Type B pancreatic cell (in vitro differentiated cells): Measurements from ENCODE around the gene ENAH. TPM values are rescaled to one million over a fixed set of nuclear protein-coding genes. Genes with fewer than 3 reads are reported as not detected.

Source experiments
- DNase-seq: peaks from one replicate; pipeline ENCODE4 v3.0.0; 2021; ENCODE audit warnings: mixed read lengths; ENCODE audit not compliant: unreplicated experiment; ENCODE audit errors: extremely low spot score
- H3K27ac Mint-ChIP-seq: 2 replicates; pipeline ENCODE4 v1.8.0; 2021; ENCODE audit warnings: mild to moderate bottlenecking, mixed read lengths
- H3K27me3 Mint-ChIP-seq: 2 replicates; pipeline ENCODE4 v1.8.0; 2021; ENCODE audit warnings: mixed read lengths
- H3K36me3 Mint-ChIP-seq: 2 replicates; pipeline ENCODE4 v1.8.0; 2021; ENCODE audit warnings: mixed read lengths
- H3K4me1 Mint-ChIP-seq: one replicate; pipeline ENCODE4 v1.8.0; 2021; ENCODE audit warnings: mixed read lengths; ENCODE audit not compliant: unreplicated experiment
- H3K4me3 Mint-ChIP-seq: 2 replicates; pipeline ENCODE4 v1.8.0; 2021; ENCODE audit warnings: mild to moderate bottlenecking, mixed read lengths
- H3K9me3 Mint-ChIP-seq: 2 replicates; pipeline ENCODE4 v1.8.0; 2021; ENCODE audit warnings: mixed read lengths
- CTCF ChIP-seq: fragments of 200-600 bp; sonication (generic); conservative IDR thresholded peaks from 2 replicates; pipeline ENCODE4 v1.5.0; 2021; ENCODE audit warnings: antibody characterized with exemption, mild to moderate bottlenecking
- total RNA-seq: library from RNA; stranded (reverse); gene quantifications from 2 replicates; pipeline ENCODE4 v1.2.1, GENCODE V29; 2021; ENCODE audit warnings: low replicate concordance

ENAH gene
- total RNA-seq, 1 donor from 2014 or later, result 133 TPM

GRCh38 chr1:225670356-225670755 is 17.4 kb upstream of the ENAH start:
- Mint-ChIP-seq H3K27me3 (no peaks in the 10 kb centered on the region), H3K9me3 (no peaks in the 10 kb centered on the region), H3K4me1 (peaks cover 19% of the 10 kb centered on the region), H3K27ac (no peak overlapping the region), H3K36me3 (no peaks in the 10 kb centered on the region), H3K4me3 (no peak overlapping the region)
- TF ChIP-seq CTCF, result no peak
- no peak for DNase-seq

GRCh38 chr1:225668222-225668621 is 15.3 kb upstream of the ENAH start:
- Mint-ChIP-seq H3K27ac (no peak overlapping the region), H3K4me1 (peaks cover 19% of the 10 kb centered on the region), H3K27me3 (no peaks in the 10 kb centered on the region), H3K36me3 (no peaks in the 10 kb centered on the region), H3K9me3 (no peaks in the 10 kb centered on the region), H3K4me3 (no peak overlapping the region)
- TF ChIP-seq CTCF, result no peak
- DNase-seq, result no peak

- Mint-ChIP-seq H3K4me3 (no peak overlapping the region), H3K9me3 (no peaks in the 10 kb centered on the region), H3K27me3 (no peaks in the 10 kb centered on the region), H3K36me3 (no peaks in the 10 kb centered on the region), H3K4me1 (peaks cover 19% of the 10 kb centered on the region), H3K27ac (no peak overlapping the region)
- no peak for TF ChIP-seq CTCF
- DNase-seq, result no peak
Observed at GRCh38 chr1:225667362-225667761, 14.4 kb upstream of the ENAH start.

GRCh38 chr1:225666495-225666894 is 13.6 kb upstream of the ENAH start:
- Mint-ChIP-seq H3K27ac (no peak overlapping the region), H3K4me1 (peaks cover 18% of the 10 kb centered on the region), H3K9me3 (no peaks in the 10 kb centered on the region), H3K36me3 (no peaks in the 10 kb centered on the region), H3K4me3 (no peak overlapping the region), H3K27me3 (no peaks in the 10 kb centered on the region)
- DNase-seq, result no peak
- no peak for TF ChIP-seq CTCF

GRCh38 chr1:225664762-225665161 is 11.8 kb upstream of the ENAH start:
- peaks cover 7% of the 10 kb centered on the region for H3K4me1 Mint-ChIP-seq
- H3K4me3 Mint-ChIP-seq, result no peak overlapping the region
- DNase-seq, result no peak
- H3K36me3 Mint-ChIP-seq, result no peaks in the 10 kb centered on the region
- H3K27me3 Mint-ChIP-seq, result no peaks in the 10 kb centered on the region
- no peak for TF ChIP-seq CTCF
- H3K9me3 Mint-ChIP-seq, result no peaks in the 10 kb centered on the region
- no peak overlapping the region for H3K27ac Mint-ChIP-seq

- no peak overlapping the region for H3K27ac Mint-ChIP-seq
- no peak for DNase-seq
Observed at GRCh38 chr1:225662155-225662554, 9.2 kb upstream of the ENAH start.

More at GRCh38 chr1:225662155-225662554, 9.2 kb upstream of the ENAH start:
- TF ChIP-seq CTCF, result no peak
- H3K36me3 Mint-ChIP-seq, result no peaks in the 10 kb centered on the region
- peaks cover 17% of the 10 kb centered on the region for H3K4me1 Mint-ChIP-seq
- H3K27me3 Mint-ChIP-seq, result no peaks in the 10 kb centered on the region
- H3K9me3 Mint-ChIP-seq, result no peaks in the 10 kb centered on the region
- H3K4me3 Mint-ChIP-seq, result no peak overlapping the region
